ENCODE data around the gene IP6K1.
A peak's percentile ranks its signal among the peaks of the same experiment; 100 is the strongest.
"Not testable (repeated sequence)": the region's sequence is repeated elsewhere in the genome, so short reads cannot be mapped to it uniquely, and the experiment has no call there.

Gene IP6K1

DNA sequence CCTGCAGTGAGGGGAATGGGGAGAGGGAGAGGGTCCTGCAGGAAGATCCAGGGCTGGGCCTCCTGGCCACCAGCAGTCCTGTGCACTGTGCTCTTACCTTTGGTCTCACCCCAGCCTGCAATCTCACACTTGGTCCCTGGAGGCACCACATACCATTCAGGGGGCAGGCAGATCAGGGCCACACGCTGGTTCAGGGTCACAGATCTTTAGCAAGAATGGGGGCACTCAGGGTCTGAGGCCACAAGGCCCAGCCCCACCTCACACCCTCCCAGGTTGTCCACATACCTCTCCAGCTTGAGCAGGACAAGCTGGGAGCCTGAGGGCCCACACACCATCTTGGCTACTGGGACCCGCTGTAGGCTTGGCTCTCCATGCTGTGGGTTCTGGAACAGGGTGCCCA is 101.9 kb downstream of the IP6K1 start:
- DNase-seq; in situ Hi-C loops (cut with HindIII; ENCODE audit: low pct_ligation_motif_present, low pct_unique_long_range_greater_than_20kb, low sequenced_read_pairs): not testable (repeated sequence)

DNA sequence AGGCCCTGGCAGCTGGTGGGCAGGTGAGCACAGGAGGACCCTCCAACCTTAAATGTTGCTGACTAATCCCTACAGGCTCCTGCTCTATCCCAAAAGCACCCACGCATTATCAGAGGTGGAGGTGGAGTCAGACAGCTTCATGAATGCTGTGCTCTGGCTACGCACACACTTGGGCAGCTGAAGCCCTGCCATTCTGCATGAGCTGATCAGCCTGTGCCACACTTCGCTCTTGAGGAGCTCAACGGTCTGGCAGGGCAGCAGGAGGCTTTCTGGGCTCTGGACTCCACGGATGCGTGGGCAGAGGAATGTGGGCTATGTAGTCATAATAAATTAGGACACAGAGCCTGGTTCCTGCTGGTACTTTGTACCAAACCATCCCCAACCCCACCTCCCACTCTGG is 103.2 kb downstream of the IP6K1 start:
- in situ Hi-C loops (cut with HindIII; ENCODE audit: low pct_ligation_motif_present, low pct_unique_long_range_greater_than_20kb, low sequenced_read_pairs) = no loop called here
- DNase-seq = peak; percentile 80

DNA sequence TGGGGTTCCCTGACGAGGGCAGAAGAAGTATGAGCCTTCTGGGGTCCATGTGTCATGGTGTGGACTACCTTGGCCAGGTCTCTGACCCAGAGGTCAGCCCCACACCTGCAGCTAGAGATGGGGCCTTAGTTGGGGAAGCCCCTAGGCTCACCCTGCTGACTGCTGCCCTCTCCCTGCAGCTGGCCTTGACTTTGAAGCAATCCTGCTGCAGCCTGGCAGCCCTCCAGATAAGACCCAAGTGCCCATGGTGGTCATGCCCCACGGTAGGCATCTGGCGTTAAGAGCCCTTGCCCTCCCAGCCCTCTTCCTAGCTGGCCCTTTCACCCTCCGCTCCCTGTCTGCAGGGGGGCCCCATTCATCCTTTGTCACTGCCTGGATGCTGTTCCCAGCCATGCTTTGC is 104.8 kb downstream of the IP6K1 start:
- DNase-seq = no peak
- in situ Hi-C loops (cut with HindIII; ENCODE audit: low pct_ligation_motif_present, low pct_unique_long_range_greater_than_20kb, low sequenced_read_pairs) = no loop called here

DNA sequence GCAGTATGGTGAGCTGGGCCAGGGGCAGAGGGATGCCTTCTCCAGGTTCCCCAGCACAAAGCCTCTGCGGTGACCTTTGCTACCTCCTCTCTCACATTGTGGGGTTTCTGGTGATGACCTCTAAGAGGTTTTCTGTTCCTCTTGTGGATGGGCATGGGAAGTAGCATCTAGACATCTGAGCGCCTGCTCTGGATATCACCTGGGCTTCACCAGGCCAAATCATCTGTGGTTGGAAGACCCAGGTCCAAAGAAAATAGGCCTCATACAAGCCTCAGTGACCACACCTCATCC is 105.2 kb downstream of the IP6K1 start:
- no peak for DNase-seq
- in situ Hi-C loops (cut with HindIII; ENCODE audit: low pct_ligation_motif_present, low pct_unique_long_range_greater_than_20kb, low sequenced_read_pairs) = no loop called here

DNA sequence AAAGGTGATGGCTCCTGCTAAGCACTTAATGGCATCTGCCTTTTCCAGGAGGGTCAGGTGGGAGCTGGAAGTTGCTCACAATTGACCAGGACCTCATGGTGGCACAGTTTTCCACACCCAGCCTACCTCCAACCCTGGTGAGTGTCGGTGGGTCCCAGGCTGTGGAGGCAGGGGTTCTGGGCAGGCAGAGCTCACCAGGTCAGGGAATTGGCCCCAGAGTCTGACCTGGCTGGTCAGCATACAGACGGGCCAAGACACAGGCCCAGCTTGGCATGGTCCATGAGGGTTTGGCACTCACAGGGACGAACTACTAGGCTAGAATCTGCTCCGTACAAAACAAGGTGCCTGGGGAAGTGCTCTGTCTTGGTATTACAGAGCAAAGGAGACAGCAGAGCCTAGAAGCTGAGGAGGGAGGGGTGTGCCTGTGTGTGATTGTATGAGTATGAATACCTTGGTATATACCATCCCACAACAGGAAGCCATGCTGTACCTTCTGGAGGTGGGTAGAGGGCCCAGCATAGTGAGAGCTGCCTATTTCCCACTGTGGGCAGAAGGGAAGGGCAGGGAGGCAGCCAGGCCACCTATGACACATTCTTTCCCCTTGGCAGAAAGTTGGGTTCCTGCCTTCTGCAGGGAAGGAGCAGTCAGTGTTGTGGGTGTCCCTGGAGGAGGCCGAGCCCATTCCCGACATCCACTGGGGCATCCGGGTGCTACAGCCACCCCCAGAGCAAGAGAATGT is 105.7 kb downstream of the IP6K1 start:
- in situ Hi-C loops (cut with HindIII; ENCODE audit: low pct_ligation_motif_present, low pct_unique_long_range_greater_than_20kb, low sequenced_read_pairs) = no loop called here
- no peak for DNase-seq

DNA sequence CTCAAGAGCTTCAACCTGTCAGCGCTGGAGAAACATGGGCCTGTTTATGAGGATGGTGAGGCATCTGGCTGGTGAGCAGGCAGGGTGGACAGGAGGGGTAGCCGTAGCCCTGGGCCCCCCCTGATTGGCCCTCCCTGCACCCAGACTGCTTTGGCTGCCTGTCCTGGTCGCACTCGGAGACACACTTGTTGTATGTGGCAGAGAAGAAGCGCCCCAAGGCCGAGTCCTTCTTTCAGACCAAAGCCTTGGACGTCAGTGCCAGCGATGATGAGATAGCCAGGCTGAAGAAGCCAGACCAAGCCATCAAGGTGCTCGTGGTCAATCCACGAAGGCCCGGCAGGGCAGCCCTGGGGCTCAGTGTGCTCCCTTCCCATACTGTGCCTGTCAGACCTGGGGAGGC is 110.4 kb downstream of the IP6K1 start:
- DNase-seq = no peak
- in situ Hi-C loops (cut with HindIII; ENCODE audit: low pct_ligation_motif_present, low pct_unique_long_range_greater_than_20kb, low sequenced_read_pairs) = no loop called here

DNA sequence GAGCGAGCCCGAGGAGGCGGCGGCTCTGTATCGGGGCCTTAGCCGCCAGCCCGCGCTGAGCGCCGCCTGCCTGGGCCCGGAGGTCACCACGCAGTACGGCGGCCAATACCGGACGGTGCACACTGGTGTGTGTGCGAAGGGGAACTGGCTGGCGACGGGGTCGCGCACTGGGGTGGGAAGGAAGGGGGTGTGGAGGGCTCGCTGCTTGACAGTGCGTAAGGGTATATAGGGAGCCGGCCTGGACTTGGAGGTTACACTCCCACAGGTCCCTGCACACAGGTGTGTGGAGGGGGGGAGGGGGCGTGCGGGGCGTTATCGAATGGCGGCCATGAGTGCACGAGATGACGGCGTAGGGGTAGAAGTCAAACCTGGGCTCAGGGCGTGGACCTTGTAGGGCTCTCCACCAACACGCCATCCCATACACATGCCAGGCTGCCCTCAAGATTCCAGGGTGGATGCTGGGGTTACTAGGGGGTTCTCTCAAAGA is 111.8 kb downstream of the IP6K1 start:
- in situ Hi-C loops (cut with HindIII; ENCODE audit: low pct_ligation_motif_present, low pct_unique_long_range_greater_than_20kb, low sequenced_read_pairs) = no loop called here
- DNase-seq = no peak
